HepG2 (cell line): Measurements from ENCODE around the gene MED9. TPM values are rescaled to one million over a fixed set of nuclear protein-coding genes. Genes with fewer than 3 reads are reported as not detected.

Source experiments
- ARHGAP35 ChIP-seq: sonication (generic); formaldehyde crosslinking; IDR thresholded peaks from 2 replicates; pipeline ENCODE4 v1.9.0; 2022; ENCODE audit warnings: mild to moderate bottlenecking, inconsistent platforms, moderate library complexity, missing genetic modification reagents, borderline replicate concordance
- CREM ChIP-seq, 2 experiments: sonication (generic) in 1 of 2; formaldehyde crosslinking in 1 of 2; IDR thresholded peaks; 2 replicates each; pipeline versions ENCODE4 v1.4.0 to v1.6.1; 2016 to 2020; ENCODE audit warnings: antibody characterized with exemption in 1 of 2, mild to moderate bottlenecking in 1 of 2, missing genetic modification reagents in 1 of 2
- HNRNPLL ChIP-seq: fragments of 200-400 bp; formaldehyde crosslinking; IDR thresholded peaks from 2 replicates; pipeline ENCODE4 v1.6.1; 2017; ENCODE audit warnings: mild to moderate bottlenecking, low read depth, low read length; ENCODE audit not compliant: poor library complexity, severe bottlenecking
- KLF16 ChIP-seq, 2 experiments: sonication (generic) in 1 of 2; formaldehyde crosslinking in 1 of 2; IDR thresholded peaks; 2 replicates each; pipeline versions ENCODE4 v1.6.1 to v1.8.0; 2016 to 2023; ENCODE audit warnings: missing genetic modification reagents in 2 of 2, missing compliant biosample characterization in 1 of 2
- PAX8 ChIP-seq: sonication (generic); formaldehyde crosslinking; IDR thresholded peaks from 2 replicates; pipeline ENCODE4 v1.8.0; 2022; ENCODE audit warnings: mild to moderate bottlenecking, missing genetic modification reagents, borderline replicate concordance
- PHF21A ChIP-seq: sonication (generic); formaldehyde crosslinking; IDR thresholded peaks from 2 replicates; pipeline ENCODE4 v1.5.0; 2020; ENCODE audit warnings: mild to moderate bottlenecking, missing genetic modification reagents
- SKI ChIP-seq: fragments of 450-650 bp; IDR thresholded peaks from one replicate; pipeline ENCODE4 v1.6.1; 2018; ENCODE audit warnings: mild to moderate bottlenecking; ENCODE audit not compliant: partially characterized antibody
- SMC3 ChIP-seq: IDR thresholded peaks from 2 replicates; pipeline ENCODE4 v1.6.1; 2011; ENCODE audit warnings: low read length, improper control_type of control experiment
- TSC22D2 ChIP-seq: sonication (generic); formaldehyde crosslinking; IDR thresholded peaks from 2 replicates; pipeline ENCODE4 v1.5.1; 2020; ENCODE audit warnings: missing genetic modification reagents, mild to moderate bottlenecking, borderline replicate concordance
- ZNF337 ChIP-seq: sonication (generic); formaldehyde crosslinking; IDR thresholded peaks from 2 replicates; pipeline ENCODE4 v1.5.1; 2020; ENCODE audit warnings: missing genetic modification reagents, low read depth, mild to moderate bottlenecking, borderline replicate concordance
- ZNF564 ChIP-seq: sonication (generic); formaldehyde crosslinking; IDR thresholded peaks from 2 replicates; pipeline ENCODE4 v1.8.1; 2023; ENCODE audit warnings: mild to moderate bottlenecking, missing genetic modification reagents
- ZNF598 ChIP-seq: sonication (generic); formaldehyde crosslinking; IDR thresholded peaks from 2 replicates; pipeline ENCODE4 v1.5.1; 2020; ENCODE audit warnings: mild to moderate bottlenecking, missing genetic modification reagents, borderline replicate concordance
- ZNF747 ChIP-seq: sonication (generic); formaldehyde crosslinking; IDR thresholded peaks from 2 replicates; pipeline ENCODE4 v1.8.1; 2023; ENCODE audit warnings: missing genetic modification reagents, mild to moderate bottlenecking, borderline replicate concordance
- ZSCAN30 ChIP-seq: sonication (generic); formaldehyde crosslinking; IDR thresholded peaks from 2 replicates; pipeline ENCODE4 v1.5.0; 2020; ENCODE audit warnings: mild to moderate bottlenecking, missing genetic modification reagents
- polyA plus RNA-seq, 8 experiments: library from polyadenylated mRNA; depleted of rRNA in 3 of 8; stranded (reverse) in 7 of 8; unstranded in 1 of 8; fragments of >200 nt; fragmentation: Illumina TruSeq in 4 of 8; extraction: Trizol in 4 of 8; gene quantifications; 2 replicates each; pipeline versions ENCODE4 v1.2.1 to v1.2.3, GENCODE V29; 2011 to 2016; ENCODE audit warnings: low read depth in 4 of 8, missing spikeins in 1 of 8, mixed read lengths in 1 of 8; ENCODE audit not compliant: insufficient read depth in 1 of 8
- total RNA-seq, 5 experiments: library from RNA; depleted of rRNA; stranded (reverse); fragments of >200 nt; fragmentation: Illumina TruSeq; extraction: Trizol; gene quantifications; 2 replicates each; pipeline ENCODE4 v1.2.3, GENCODE V29; 2016; ENCODE audit warnings: low read depth in 1 of 5
- TF ChIP-seq, protein P1 (sequence below): IDR thresholded peaks from 2 replicates; pipeline ENCODE4 v1.6.1; 2016
- TF ChIP-seq, protein P2 (sequence below): IDR thresholded peaks from 2 replicates; pipeline ENCODE4 v1.6.1; 2016; ENCODE audit warnings: mild to moderate bottlenecking, missing biosample characterization, missing genetic modification reagents
- TF ChIP-seq, protein P3 (sequence below): sonication (generic); formaldehyde crosslinking; IDR thresholded peaks from 2 replicates; pipeline ENCODE4 v1.4.0; 2020; ENCODE audit warnings: missing genetic modification reagents
- TF ChIP-seq, protein P4 (sequence below): IDR thresholded peaks from 2 replicates; pipeline ENCODE4 v1.6.1; 2016; ENCODE audit warnings: missing genetic modification reagents, missing compliant biosample characterization
- TF ChIP-seq, protein P5 (sequence below): sonication (generic); formaldehyde crosslinking; IDR thresholded peaks from 2 replicates; pipeline ENCODE4 v1.9.0; 2022; ENCODE audit warnings: low read depth, missing genetic modification reagents

Gene MED9
- total and polyA plus RNA-seq, 2 of the 13 experiments (the other 11 are each of a cell fraction or from before 2014, with no cell fraction given): 11.9 to 15.1 TPM

DNA sequence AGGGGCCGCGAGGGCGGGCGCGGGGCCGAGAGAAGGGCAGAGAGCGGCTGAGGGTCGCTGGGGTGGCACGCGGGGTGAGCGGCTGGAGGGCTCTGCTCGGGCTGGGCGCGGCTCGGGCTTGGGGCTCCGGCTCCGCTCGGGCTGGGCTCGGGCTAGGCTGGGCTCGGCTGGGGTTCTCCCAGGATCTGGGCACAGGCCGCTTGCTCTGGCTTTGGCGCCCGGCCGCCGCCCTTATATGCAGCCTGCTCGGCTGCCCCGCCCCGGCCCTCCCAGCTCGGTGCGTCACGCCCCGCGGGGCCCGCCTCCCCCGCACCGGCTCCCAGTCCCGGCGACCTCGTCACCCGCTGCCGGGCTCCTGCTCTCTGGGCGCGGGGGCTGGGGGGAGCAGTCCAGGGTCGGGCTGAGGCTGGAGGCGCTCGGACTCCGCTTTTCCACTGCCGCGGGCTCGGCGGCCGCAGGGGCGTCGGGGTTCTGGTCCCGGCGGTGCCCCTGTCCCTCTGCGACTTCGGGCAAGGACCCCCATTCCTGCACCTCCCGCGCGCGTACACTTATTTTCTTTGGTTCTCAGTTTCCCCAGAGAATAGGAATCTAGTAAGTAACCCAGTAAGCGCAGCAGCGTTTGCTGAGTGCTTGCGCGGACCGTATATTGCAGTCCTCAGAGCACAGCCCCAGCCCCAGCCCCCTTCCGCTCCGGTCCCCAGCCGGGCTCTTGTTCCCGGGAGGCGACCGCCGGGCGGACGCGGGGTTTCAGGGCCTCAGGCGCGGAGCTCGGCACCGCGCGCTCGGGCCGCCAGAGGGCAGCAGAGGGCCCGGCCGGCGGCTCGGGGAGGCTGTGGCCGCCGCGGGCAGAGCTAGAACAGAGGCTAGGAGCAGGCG is 19.6 kb downstream of the MED9 start, which contains the start of gene RASD1 (continued):
- TF ChIP-seq ZNF747 (CRISPR knock-in tag) (no peak), PHF21A (CRISPR knock-in tag) (peak; percentile 6; the same call in 1 of the 2 replicates), SKI (no peak), ARHGAP35 (CRISPR knock-in tag) (0 out of 2 replicates have a peak, but pooled peaks have one; percentile 47), HNRNPLL (peak; percentile 57), ZSCAN30 (CRISPR knock-in tag) (peak; percentile 57; the same call in 1 of the 2 replicates), PAX8 (CRISPR knock-in tag) (no peak), KLF16 (CRISPR knock-in tag; IDR thresholded peaks at IDR 0.05) (peak in 1 of 2 experiments; percentile 42; a peak in 1 of 4 replicates), CREM (IDR thresholded peaks at IDR 0.05) (no peak), CREM (CRISPR knock-in tag; IDR thresholded peaks at IDR 0.05) (no peak), TSC22D2 (0 out of 2 replicates have a peak, but pooled peaks have one; percentile 17), ZNF337 (CRISPR knock-in tag) (no peak), ZNF598 (no peak), ZNF564 (CRISPR knock-in tag) (no peak), SMC3 (peak; percentile 46; the same call in 1 of the 2 replicates)
- TF ChIP-seq, protein P1, sequence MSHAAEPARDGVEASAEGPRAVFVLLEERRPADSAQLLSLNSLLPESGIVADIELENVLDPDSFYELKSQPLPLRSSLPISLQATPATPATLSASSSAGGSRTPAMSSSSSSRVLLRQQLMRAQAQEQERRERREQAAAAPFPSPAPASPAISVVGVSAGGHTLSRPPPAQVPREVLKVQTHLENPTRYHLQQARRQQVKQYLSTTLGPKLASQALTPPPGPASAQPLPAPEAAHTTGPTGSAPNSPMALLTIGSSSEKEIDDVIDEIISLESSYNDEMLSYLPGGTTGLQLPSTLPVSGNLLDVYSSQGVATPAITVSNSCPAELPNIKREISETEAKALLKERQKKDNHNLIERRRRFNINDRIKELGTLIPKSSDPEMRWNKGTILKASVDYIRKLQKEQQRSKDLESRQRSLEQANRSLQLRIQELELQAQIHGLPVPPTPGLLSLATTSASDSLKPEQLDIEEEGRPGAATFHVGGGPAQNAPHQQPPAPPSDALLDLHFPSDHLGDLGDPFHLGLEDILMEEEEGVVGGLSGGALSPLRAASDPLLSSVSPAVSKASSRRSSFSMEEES (CRISPR knock-in tag): no peak
- TF ChIP-seq, protein P2, sequence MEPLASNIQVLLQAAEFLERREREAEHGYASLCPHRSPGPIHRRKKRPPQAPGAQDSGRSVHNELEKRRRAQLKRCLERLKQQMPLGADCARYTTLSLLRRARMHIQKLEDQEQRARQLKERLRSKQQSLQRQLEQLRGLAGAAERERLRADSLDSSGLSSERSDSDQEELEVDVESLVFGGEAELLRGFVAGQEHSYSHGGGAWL: no peak; the same call in 1 of the 2 replicates
- TF ChIP-seq, protein P3, sequence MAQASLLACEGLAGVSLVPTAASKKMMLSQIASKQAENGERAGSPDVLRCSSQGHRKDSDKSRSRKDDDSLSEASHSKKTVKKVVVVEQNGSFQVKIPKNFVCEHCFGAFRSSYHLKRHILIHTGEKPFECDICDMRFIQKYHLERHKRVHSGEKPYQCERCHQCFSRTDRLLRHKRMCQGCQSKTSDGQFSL (CRISPR knock-in tag): peak; percentile 35; the same call in 1 of the 2 replicates
- TF ChIP-seq, protein P4, sequence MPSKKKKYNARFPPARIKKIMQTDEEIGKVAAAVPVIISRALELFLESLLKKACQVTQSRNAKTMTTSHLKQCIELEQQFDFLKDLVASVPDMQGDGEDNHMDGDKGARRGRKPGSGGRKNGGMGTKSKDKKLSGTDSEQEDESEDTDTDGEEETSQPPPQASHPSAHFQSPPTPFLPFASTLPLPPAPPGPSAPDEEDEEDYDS (CRISPR knock-in tag): peak; percentile 98
- TF ChIP-seq, protein P5, sequence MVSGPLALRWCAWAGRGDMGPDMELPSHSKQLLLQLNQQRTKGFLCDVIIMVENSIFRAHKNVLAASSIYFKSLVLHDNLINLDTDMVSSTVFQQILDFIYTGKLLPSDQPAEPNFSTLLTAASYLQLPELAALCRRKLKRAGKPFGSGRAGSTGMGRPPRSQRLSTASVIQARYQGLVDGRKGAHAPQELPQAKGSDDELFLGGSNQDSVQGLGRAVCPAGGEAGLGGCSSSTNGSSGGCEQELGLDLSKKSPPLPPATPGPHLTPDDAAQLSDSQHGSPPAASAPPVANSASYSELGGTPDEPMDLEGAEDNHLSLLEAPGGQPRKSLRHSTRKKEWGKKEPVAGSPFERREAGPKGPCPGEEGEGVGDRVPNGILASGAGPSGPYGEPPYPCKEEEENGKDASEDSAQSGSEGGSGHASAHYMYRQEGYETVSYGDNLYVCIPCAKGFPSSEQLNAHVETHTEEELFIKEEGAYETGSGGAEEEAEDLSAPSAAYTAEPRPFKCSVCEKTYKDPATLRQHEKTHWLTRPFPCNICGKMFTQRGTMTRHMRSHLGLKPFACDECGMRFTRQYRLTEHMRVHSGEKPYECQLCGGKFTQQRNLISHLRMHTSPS (CRISPR knock-in tag): no peak
